Testis (tissue), 3 donors: ENCODE results near the gene RBM20. TPM values are rescaled to one million over a fixed set of nuclear protein-coding genes. Genes with fewer than 3 reads are reported as not detected.
"Not testable (repeated sequence)": the region's sequence is repeated elsewhere in the genome, so short reads cannot be mapped to it uniquely, and the experiment has no call there.

Experiments
- DNase-seq: peaks from one replicate; pipeline ENCODE4 v3.0.0-alpha.2; 2019
- H3K27ac ChIP-seq, 2 donors: fragments of 200-600 bp; sonication (generic); one replicate each; pipeline ENCODE4 v1.5.1; 2019
- H3K27me3 ChIP-seq: fragments of 200-600 bp; sonication (generic); one replicate; pipeline ENCODE4 v1.5.1; 2019
- H3K36me3 ChIP-seq: fragments of 200-600 bp; sonication (generic); one replicate; pipeline ENCODE4 v1.5.1; 2017; ENCODE audit warnings: low read depth; ENCODE audit errors: missing control alignments
- H3K4me1 ChIP-seq: fragments of 200-600 bp; sonication (generic); one replicate; pipeline ENCODE4 v1.5.1; 2019
- H3K4me3 ChIP-seq, 2 donors: fragments of 200-600 bp; sonication (generic); one replicate each; pipeline ENCODE4 v1.5.1; 2017 to 2019
- H3K9me3 ChIP-seq: fragments of 200-600 bp; sonication (generic); one replicate; pipeline ENCODE4 v1.5.1; 2017
- POLR2A ChIP-seq: fragments of 450-650 bp; IDR thresholded peaks from one replicate; pipeline ENCODE4 v1.6.1; 2017; ENCODE audit warnings: antibody characterized with exemption, mild to moderate bottlenecking, moderate library complexity
- WGBS, 2 donors: methylation state at CpG; one replicate each; pipeline ENCODE4 v1.1.5; 2018; 5-methylcytosine and 5-hydroxymethylcytosine counted together
- intact Hi-C: fragments of 100-400 bp; cut with DNase I; formaldehyde crosslinking; loops from one replicate; pipeline ENCODE4 v1.15.1; 2023; ENCODE audit warnings: low total_unique reads
- polyA plus RNA-seq: library from polyadenylated mRNA; stranded (reverse); fragments of 350-450 nt; fragmentation: Illumina TruSeq; extraction: RNeasy Lipid Tissue Mini Kit (QIAGEN cat#74804); gene quantifications from one replicate; pipeline ENCODE4 v1.2.3, GENCODE V29; 2014; ENCODE audit warnings: low read depth, low replicate concordance; ENCODE audit not compliant: insufficient read depth
- total RNA-seq, 2 donors: library from RNA; depleted of rRNA; stranded (reverse); fragments of >200 nt; gene quantifications; one replicate each; pipeline ENCODE4 v1.2.3, GENCODE V29; 2016
- TF ChIP-seq, protein P1 (sequence below), 3 experiments: fragments of 450-650 bp in 2 of 3; fragments of 200-600 bp in 1 of 3; sonication (generic) in 1 of 3; IDR thresholded peaks; one replicate each; pipeline ENCODE4 v1.5.1; 2016 to 2019; ENCODE audit warnings: antibody characterized with exemption in 3 of 3, mild to moderate bottlenecking in 2 of 3, moderate library complexity in 1 of 3

Gene RBM20
- total and polyA plus RNA-seq, 3 donors from 2014 or later = 1.7 to 5.3 (median 3.1) TPM

DNA sequence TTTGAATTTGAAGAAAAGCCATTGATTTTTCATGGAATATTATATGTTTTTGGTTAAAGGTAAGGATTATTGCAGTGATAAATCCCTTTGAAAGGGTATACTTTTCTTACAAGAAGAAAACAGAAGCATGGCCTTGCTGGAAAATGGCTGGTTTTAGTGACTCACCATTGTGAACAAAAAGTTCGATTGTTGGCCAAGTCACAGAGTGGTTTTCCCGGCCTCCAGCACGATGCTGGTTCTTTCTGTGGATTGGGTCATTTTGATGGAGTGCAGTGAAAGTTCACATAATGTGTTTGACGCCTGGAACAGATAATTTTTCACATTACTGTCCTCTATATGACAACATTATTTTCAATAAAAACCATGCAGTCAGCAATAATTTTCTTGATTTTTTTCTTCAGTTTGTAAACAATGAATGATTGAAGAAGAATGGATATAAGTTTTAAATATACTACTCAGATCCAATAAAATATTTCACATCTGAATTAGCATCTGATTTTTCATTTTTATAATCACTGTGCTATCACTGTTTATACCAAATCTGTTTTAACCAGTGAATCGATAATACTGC lies 60.9 kb downstream of the RBM20 start:
- no peaks in the 10 kb centered on the region for H3K27me3 ChIP-seq
- H3K4me1 ChIP-seq = no peaks in the 10 kb centered on the region
- no peaks in the 10 kb centered on the region for H3K36me3 ChIP-seq
- no peak for TF ChIP-seq POLR2A
- TF ChIP-seq, protein P1, sequence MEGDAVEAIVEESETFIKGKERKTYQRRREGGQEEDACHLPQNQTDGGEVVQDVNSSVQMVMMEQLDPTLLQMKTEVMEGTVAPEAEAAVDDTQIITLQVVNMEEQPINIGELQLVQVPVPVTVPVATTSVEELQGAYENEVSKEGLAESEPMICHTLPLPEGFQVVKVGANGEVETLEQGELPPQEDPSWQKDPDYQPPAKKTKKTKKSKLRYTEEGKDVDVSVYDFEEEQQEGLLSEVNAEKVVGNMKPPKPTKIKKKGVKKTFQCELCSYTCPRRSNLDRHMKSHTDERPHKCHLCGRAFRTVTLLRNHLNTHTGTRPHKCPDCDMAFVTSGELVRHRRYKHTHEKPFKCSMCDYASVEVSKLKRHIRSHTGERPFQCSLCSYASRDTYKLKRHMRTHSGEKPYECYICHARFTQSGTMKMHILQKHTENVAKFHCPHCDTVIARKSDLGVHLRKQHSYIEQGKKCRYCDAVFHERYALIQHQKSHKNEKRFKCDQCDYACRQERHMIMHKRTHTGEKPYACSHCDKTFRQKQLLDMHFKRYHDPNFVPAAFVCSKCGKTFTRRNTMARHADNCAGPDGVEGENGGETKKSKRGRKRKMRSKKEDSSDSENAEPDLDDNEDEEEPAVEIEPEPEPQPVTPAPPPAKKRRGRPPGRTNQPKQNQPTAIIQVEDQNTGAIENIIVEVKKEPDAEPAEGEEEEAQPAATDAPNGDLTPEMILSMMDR (IDR thresholded peaks at IDR 0.05) = no peak
- no peak overlapping the region for H3K27ac ChIP-seq
- intact Hi-C loops = no loop called here
- H3K9me3 ChIP-seq = no peaks in the 10 kb centered on the region
- 86 to 93% methylated on average over 5 of the region's 5 CpGs for WGBS, 2 donors
- no peak overlapping the region for H3K4me3 ChIP-seq
- no peak for DNase-seq

DNA sequence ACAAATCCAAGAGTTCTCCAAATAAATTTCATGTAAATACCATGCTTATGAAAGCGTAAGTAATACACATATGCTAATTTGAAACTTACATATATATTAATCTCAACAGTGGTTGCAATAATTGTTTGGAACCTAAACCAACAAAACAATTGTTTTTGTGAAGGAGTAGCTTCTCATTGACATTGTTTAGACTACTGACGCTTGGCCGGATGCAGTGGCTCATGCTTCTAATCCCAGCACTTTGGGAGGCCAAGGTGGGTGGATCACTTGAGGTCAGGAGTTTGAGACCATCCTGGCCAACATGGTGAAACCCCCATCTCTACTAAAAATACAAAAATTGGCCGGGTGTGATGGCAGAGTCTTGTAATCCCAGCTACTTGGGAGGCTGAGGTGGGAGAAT lies 61.5 kb downstream of the RBM20 start:
- H3K27me3 ChIP-seq, H3K27ac ChIP-seq, DNase-seq, H3K36me3 ChIP-seq, intact Hi-C loops, H3K9me3 ChIP-seq, H3K4me3 ChIP-seq, H3K4me1 ChIP-seq: not testable (repeated sequence)
- WGBS, 2 donors = 92 to 94% methylated on average over 4 of the region's 4 CpGs

DNA sequence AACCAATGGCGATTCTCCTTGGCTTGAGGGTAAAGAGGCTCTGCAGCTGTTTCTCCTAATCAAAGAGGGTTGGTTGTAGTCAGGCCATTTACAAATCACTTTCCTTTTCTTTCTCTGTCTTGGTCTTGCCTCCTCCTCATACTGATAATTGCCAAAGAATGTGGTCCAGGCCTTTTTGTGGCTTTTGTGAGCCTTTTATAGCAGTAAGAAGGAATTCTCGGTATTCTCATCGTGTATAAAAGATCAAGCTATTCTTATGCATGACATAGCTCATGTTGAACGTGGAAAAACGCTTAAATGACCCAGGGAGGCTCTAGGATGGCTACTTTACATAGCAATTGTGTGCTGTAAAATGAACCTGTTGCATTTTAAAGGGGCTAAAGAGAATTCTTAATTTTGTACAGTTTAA lies 62.6 kb downstream of the RBM20 start:
- Histone ChIP-seq H3K4me1 (no peaks in the 10 kb centered on the region), H3K36me3 (no peaks in the 10 kb centered on the region), H3K9me3 (no peaks in the 10 kb centered on the region), H3K27me3 (no peaks in the 10 kb centered on the region), H3K27ac (no peak overlapping the region), H3K4me3 (no peak overlapping the region)
- DNase-seq = no peak
- 56 to 57% methylated on average over 5 of the region's 5 CpGs for WGBS, 2 donors
- TF ChIP-seq POLR2A = no peak
- TF ChIP-seq, protein P1 (IDR thresholded peaks at IDR 0.05) = no peak
- intact Hi-C loops = no loop called here

DNA sequence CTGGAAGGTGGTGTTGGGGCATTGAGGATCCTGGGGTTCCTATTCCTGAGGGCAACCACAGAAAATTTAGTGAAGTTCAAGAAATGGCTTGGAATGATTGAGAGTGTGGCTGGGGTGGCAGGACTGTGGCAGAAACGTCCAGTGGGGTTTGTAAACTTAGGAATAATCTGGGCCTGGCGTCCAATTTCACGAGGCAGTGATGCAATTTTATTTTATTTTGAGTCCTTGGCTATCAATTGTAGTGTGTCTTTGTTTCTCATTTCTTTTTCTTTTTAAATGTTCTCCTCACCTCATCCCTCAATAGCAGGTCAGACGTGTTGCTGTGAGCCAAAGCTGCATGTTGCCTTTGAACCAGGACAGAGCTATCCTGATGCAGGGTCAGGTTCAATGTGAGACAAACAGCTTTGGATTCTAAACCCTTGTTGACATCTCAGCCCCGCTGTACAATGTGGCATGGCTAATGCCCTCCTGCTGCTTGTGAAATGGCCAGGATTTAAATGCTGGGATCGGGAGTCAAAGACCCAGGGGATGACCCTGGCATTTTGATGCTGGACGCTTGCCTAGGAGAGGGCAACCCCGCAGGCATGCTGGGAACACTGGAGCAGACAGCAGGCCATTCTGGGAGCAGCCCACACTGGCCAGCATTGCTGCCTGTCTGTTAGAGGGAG lies 64.8 kb downstream of the RBM20 start:
- no peak for DNase-seq
- no peaks in the 10 kb centered on the region for H3K36me3 ChIP-seq
- H3K27ac ChIP-seq = no peak overlapping the region
- H3K27me3 ChIP-seq = no peaks in the 10 kb centered on the region
- H3K4me1 ChIP-seq = no peaks in the 10 kb centered on the region
- intact Hi-C loops = no loop called here
- WGBS, 2 donors = 78 to 83% methylated on average over 6 to 8 of the region's 8 CpGs
- H3K9me3 ChIP-seq = no peaks in the 10 kb centered on the region
- TF ChIP-seq, protein P1 (IDR thresholded peaks at IDR 0.05) = no peak
- no peak for TF ChIP-seq POLR2A
- no peak overlapping the region for H3K4me3 ChIP-seq

DNA sequence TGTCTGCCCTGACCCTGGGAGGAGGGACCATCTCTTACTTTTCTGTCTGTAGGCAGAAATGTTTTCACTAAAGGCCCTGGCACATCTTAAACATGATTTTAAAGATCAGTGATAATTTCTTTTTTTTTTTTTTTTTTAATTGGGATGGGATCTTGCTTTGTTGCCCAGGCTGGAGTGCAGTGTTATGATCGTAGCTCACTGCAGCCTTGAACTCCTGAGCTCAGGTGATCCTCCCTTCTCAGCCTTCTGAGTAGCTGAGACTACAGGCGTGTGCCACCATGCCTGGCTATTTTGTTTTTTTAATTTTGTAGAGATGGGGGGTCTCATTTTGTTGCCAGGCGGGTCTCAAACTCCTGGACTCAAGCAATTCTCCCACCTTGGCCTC lies 65.3 kb downstream of the RBM20 start:
- no peak overlapping the region for H3K27ac ChIP-seq
- WGBS, 2 donors = 89 to 92% methylated on average over 3 of the region's 3 CpGs
- no peaks in the 10 kb centered on the region for H3K9me3 ChIP-seq
- intact Hi-C loops = no loop called here
- TF ChIP-seq, protein P1 (IDR thresholded peaks at IDR 0.05) = no peak
- TF ChIP-seq POLR2A = no peak
- no peaks in the 10 kb centered on the region for H3K27me3 ChIP-seq
- H3K36me3 ChIP-seq = no peaks in the 10 kb centered on the region
- no peak overlapping the region for H3K4me3 ChIP-seq
- no peak for DNase-seq
- no peaks in the 10 kb centered on the region for H3K4me1 ChIP-seq
